ENCODE measurements around the gene GPR65.

The GPR65 gene

DNA sequence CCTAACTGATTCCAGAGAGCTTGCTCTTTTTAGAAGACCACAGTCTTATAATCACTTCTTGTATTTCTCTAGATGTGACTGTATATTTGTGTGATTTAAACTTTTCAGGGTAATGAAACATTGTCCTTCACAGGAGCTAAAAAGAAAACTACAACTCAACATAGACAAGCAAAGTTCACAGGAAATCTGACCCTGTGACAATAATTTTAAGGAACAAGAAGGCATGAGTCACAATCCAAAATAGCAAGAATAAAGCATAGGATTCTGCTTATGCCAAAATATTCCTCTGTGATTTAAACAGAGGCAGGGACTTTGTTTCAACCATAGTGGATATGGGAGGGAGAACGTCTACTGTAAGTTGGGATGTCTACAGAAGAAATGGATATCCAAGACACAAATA is 44.3 kb downstream of the GPR65 start:
- Histone ChIP-seq H3K36me3 (ENCODE audit: control insufficient read depth, insufficient read depth, low read length) (no peaks in the 10 kb centered on the region), H3K27me3 (replicated peaks; ENCODE audit: control insufficient read depth, insufficient read depth, low read length) (no peaks in the 10 kb centered on the region), H3K4me3 (replicated peaks; ENCODE audit: low read depth, low read length) (no peak overlapping the region)
- no peak for DNase-seq (ENCODE audit: extremely low read depth, insufficient read length)
- TF ChIP-seq, protein P1, sequence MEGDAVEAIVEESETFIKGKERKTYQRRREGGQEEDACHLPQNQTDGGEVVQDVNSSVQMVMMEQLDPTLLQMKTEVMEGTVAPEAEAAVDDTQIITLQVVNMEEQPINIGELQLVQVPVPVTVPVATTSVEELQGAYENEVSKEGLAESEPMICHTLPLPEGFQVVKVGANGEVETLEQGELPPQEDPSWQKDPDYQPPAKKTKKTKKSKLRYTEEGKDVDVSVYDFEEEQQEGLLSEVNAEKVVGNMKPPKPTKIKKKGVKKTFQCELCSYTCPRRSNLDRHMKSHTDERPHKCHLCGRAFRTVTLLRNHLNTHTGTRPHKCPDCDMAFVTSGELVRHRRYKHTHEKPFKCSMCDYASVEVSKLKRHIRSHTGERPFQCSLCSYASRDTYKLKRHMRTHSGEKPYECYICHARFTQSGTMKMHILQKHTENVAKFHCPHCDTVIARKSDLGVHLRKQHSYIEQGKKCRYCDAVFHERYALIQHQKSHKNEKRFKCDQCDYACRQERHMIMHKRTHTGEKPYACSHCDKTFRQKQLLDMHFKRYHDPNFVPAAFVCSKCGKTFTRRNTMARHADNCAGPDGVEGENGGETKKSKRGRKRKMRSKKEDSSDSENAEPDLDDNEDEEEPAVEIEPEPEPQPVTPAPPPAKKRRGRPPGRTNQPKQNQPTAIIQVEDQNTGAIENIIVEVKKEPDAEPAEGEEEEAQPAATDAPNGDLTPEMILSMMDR (IDR thresholded peaks at IDR 0.05; ENCODE audit: insufficient read depth, low read length, poor library complexity, severe bottlenecking) = no peak

DNA sequence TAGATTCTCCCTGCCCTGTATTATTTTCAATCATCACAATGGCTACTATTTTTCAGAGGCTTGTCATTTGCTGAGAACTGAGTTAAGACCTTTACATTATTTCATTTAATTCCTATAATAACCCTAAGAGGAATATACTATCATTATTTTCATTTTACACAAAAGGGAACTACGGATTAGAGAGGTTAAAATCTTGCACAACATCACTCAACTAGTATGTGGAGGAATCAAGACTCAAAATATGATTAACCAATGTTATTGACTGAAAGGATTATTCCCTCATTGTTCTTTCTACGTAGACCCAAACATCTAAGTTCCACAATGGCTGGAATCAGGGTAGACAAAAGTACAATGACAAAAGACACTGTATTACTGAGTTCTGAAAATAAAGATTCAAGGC is 45.0 kb downstream of the GPR65 start:
- TF ChIP-seq, protein P1 (IDR thresholded peaks at IDR 0.05; ENCODE audit: insufficient read depth, low read length, poor library complexity, severe bottlenecking) = no peak
- H3K4me3 ChIP-seq (replicated peaks; ENCODE audit: low read depth, low read length) = no peak overlapping the region
- no peaks in the 10 kb centered on the region for H3K36me3 ChIP-seq (ENCODE audit: control insufficient read depth, insufficient read depth, low read length)
- DNase-seq (ENCODE audit: extremely low read depth, insufficient read length) = no peak
- no peaks in the 10 kb centered on the region for H3K27me3 ChIP-seq (replicated peaks; ENCODE audit: control insufficient read depth, insufficient read depth, low read length)

DNA sequence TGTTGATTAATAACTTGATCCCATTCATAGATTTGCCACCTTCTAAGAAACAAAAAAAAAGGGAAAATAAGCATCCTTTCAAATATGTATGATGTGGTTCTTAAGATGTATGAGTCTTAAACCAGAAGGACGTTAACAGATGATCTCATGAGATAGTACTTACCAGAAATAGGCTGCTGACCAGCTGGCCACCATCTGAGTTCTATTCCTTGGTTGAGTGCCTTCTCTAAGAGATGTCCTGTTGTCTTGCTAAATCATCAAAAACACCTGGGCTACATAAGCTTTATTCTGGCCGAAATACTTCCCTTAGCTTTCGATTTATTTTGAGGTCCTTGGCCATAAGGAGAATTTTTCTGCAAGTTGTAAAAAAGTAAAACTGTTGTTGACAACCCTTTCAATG is 55.6 kb downstream of the GPR65 start:
- DNase-seq (ENCODE audit: extremely low read depth, insufficient read length) = no peak
- no peak overlapping the region for H3K4me3 ChIP-seq (replicated peaks; ENCODE audit: low read depth, low read length)
- H3K36me3 ChIP-seq (ENCODE audit: control insufficient read depth, insufficient read depth, low read length) = no peaks in the 10 kb centered on the region
- no peaks in the 10 kb centered on the region for H3K27me3 ChIP-seq (replicated peaks; ENCODE audit: control insufficient read depth, insufficient read depth, low read length)
- TF ChIP-seq, protein P1 (IDR thresholded peaks at IDR 0.05; ENCODE audit: insufficient read depth, low read length, poor library complexity, severe bottlenecking) = no peak

DNA sequence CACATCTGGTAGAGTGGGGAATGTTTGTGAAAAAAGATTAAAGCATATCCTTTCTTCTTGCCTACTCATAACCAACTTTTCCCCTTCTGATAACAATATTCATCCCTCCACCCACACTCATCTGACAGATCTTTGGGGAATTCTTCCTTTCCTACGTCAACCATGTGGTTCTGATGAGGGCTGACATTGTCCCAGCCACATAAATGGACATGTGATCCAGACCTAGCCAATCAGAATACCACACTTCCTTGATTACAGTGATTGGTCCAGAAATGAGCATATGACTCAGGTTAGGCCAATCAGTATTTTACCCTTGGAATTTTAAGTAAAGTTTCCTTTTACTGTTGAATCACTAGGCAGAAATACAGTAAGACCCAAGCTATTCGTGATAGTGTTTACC is 58.9 kb downstream of the GPR65 start:
- DNase-seq (ENCODE audit: extremely low read depth, insufficient read length) = no peak
- Histone ChIP-seq H3K4me3 (replicated peaks; ENCODE audit: low read depth, low read length) (no peak overlapping the region), H3K27me3 (replicated peaks; ENCODE audit: control insufficient read depth, insufficient read depth, low read length) (no peaks in the 10 kb centered on the region), H3K36me3 (ENCODE audit: control insufficient read depth, insufficient read depth, low read length) (no peaks in the 10 kb centered on the region)
- TF ChIP-seq, protein P1 (IDR thresholded peaks at IDR 0.05; ENCODE audit: insufficient read depth, low read length, poor library complexity, severe bottlenecking) = no peak

Data from GM06990 (cell line).